Measurements from ENCODE around the gene HOMER2.
"Not testable (repeated sequence)": the region's sequence is repeated elsewhere in the genome, so short reads cannot be mapped to it uniquely, and the experiment has no call there.

HOMER2 gene

GRCh38 chr15:82829234-82829633 lies 123.3 kb downstream of the HOMER2 start:
- H3K4me1 ChIP-seq (ENCODE audit: low read length) = peaks cover 34% of the 10 kb centered on the region
- peaks cover 56% of the 10 kb centered on the region for H3K36me3 ChIP-seq (replicated peaks; ENCODE audit: low read depth, low read length)

GRCh38 chr15:82828075-82828474 lies 124.4 kb downstream of the HOMER2 start:
- peaks cover 33% of the 10 kb centered on the region for H4K20me1 ChIP-seq (ENCODE audit: insufficient read depth, low read length)
- H3K79me2 ChIP-seq (ENCODE audit: low read length) = no peaks in the 10 kb centered on the region
- H3K27ac ChIP-seq (ENCODE audit: low read length) = no peak overlapping the region
- H3K36me3 ChIP-seq (replicated peaks; ENCODE audit: low read depth, low read length) = peaks cover 50% of the 10 kb centered on the region
- TF ChIP-seq CTCF (IDR thresholded peaks at IDR 0.05; ENCODE audit: low read depth, low read length) (no peak), EZH2phosphoT487 (IDR thresholded peaks at IDR 0.05; ENCODE audit: low read depth) (no peak)
- no peak overlapping the region for H3K4me3 ChIP-seq (ENCODE audit: low read length)
- no peak overlapping the region for H3K9ac ChIP-seq (ENCODE audit: low read length)
- H3K4me1 ChIP-seq (ENCODE audit: low read length) = peaks cover 28% of the 10 kb centered on the region
- no peaks in the 10 kb centered on the region for H3K9me3 ChIP-seq (ENCODE audit: insufficient read depth, low read length)
- H3K4me2 ChIP-seq (ENCODE audit: low read length) = no peak overlapping the region
- no peak overlapping the region for H2AFZ ChIP-seq (ENCODE audit: low read depth, low read length)
- H3K27me3 ChIP-seq (ENCODE audit: low read depth, low read length) = no peaks in the 10 kb centered on the region

More at GRCh38 chr15:82829234-82829633, 123.3 kb downstream of the HOMER2 start:
- no peak overlapping the region for H3K27ac ChIP-seq (ENCODE audit: low read length)
- no peaks in the 10 kb centered on the region for H3K9me3 ChIP-seq (ENCODE audit: insufficient read depth, low read length)
- no peak overlapping the region for H3K9ac ChIP-seq (ENCODE audit: low read length)
- peaks cover 38% of the 10 kb centered on the region for H4K20me1 ChIP-seq (ENCODE audit: insufficient read depth, low read length)
- H2AFZ ChIP-seq (ENCODE audit: low read depth, low read length) = no peak overlapping the region
- no peak overlapping the region for H3K4me3 ChIP-seq (ENCODE audit: low read length)
- no peak overlapping the region for H3K4me2 ChIP-seq (ENCODE audit: low read length)
- no peak for TF ChIP-seq EZH2phosphoT487 (IDR thresholded peaks at IDR 0.05; ENCODE audit: low read depth)
- no peak for TF ChIP-seq CTCF (IDR thresholded peaks at IDR 0.05; ENCODE audit: low read depth, low read length)
- no peaks in the 10 kb centered on the region for H3K27me3 ChIP-seq (ENCODE audit: low read depth, low read length)
- peaks cover 3% of the 10 kb centered on the region; the same call in 1 of the 2 replicates for H3K79me2 ChIP-seq (ENCODE audit: low read length)

GRCh38 chr15:82823049-82823448 lies 129.5 kb downstream of the HOMER2 start:
- Histone ChIP-seq H3K79me2 (ENCODE audit: low read length) (no peaks in the 10 kb centered on the region), H3K4me1 (ENCODE audit: low read length) (peaks cover 4% of the 10 kb centered on the region), H3K9ac (ENCODE audit: low read length) (no peak overlapping the region), H3K9me3 (ENCODE audit: insufficient read depth, low read length) (no peaks in the 10 kb centered on the region), H4K20me1 (ENCODE audit: insufficient read depth, low read length) (peaks cover 2% of the 10 kb centered on the region; the same call in 1 of the 2 replicates), H3K4me2 (ENCODE audit: low read length) (no peak overlapping the region), H3K27me3 (ENCODE audit: low read depth, low read length) (no peaks in the 10 kb centered on the region), H3K27ac (ENCODE audit: low read length) (no peak overlapping the region), H2AFZ (ENCODE audit: low read depth, low read length) (no peak overlapping the region), H3K36me3 (replicated peaks; ENCODE audit: low read depth, low read length) (peaks cover 35% of the 10 kb centered on the region), H3K4me3 (ENCODE audit: low read length) (no peak overlapping the region)
- TF ChIP-seq CTCF (IDR thresholded peaks at IDR 0.05; ENCODE audit: low read depth, low read length) (no peak), EZH2phosphoT487 (IDR thresholded peaks at IDR 0.05; ENCODE audit: low read depth) (no peak)

- H3K9me3 ChIP-seq (ENCODE audit: insufficient read depth, low read length); H3K4me1 ChIP-seq (ENCODE audit: low read length); H3K27ac ChIP-seq (ENCODE audit: low read length); H2AFZ ChIP-seq (ENCODE audit: low read depth, low read length); H4K20me1 ChIP-seq (ENCODE audit: insufficient read depth, low read length); H3K27me3 ChIP-seq (ENCODE audit: low read depth, low read length); H3K79me2 ChIP-seq (ENCODE audit: low read length); H3K9ac ChIP-seq (ENCODE audit: low read length); H3K4me3 ChIP-seq (ENCODE audit: low read length); H3K4me2 ChIP-seq (ENCODE audit: low read length): not testable (repeated sequence)
- H3K36me3 ChIP-seq (replicated peaks; ENCODE audit: low read depth, low read length) = peaks cover 38% of the 10 kb centered on the region
Measured at GRCh38 chr15:82821851-82822250, 130.7 kb downstream of the HOMER2 start.

GRCh38 chr15:82821396-82821795 lies 131.1 kb downstream of the HOMER2 start:
- H3K79me2 ChIP-seq (ENCODE audit: low read length); H3K27me3 ChIP-seq (ENCODE audit: low read depth, low read length); H3K27ac ChIP-seq (ENCODE audit: low read length); H3K9me3 ChIP-seq (ENCODE audit: insufficient read depth, low read length); H4K20me1 ChIP-seq (ENCODE audit: insufficient read depth, low read length); H3K4me1 ChIP-seq (ENCODE audit: low read length); H3K4me2 ChIP-seq (ENCODE audit: low read length); H3K9ac ChIP-seq (ENCODE audit: low read length); H3K4me3 ChIP-seq (ENCODE audit: low read length); H2AFZ ChIP-seq (ENCODE audit: low read depth, low read length): not testable (repeated sequence)
- peaks cover 37% of the 10 kb centered on the region for H3K36me3 ChIP-seq (replicated peaks; ENCODE audit: low read depth, low read length)
